ENCODE measurements around the gene GALNT18. TPM values are rescaled to one million over a fixed set of nuclear protein-coding genes. Genes with fewer than 3 reads are reported as not detected.

GALNT18 gene
- total and polyA plus RNA-seq, 2 experiments from 2014 or later = 4.3 to 10.8 TPM

- peak; percentile 52 for DNase-seq (ENCODE audit: low spot score)
- H3K4me1 Mint-ChIP-seq = peaks cover 22% of the 10 kb centered on the region
- Histone ChIP-seq H4K20me1 (replicated peaks; ENCODE audit: insufficient read depth) (peaks cover 21% of the 10 kb centered on the region), H3K4me3 (0 out of 2 replicates have a peak overlapping the region, but pooled peaks have one; percentile 90), H3K27me3 (ENCODE audit: insufficient read depth) (peaks cover 48% of the 10 kb centered on the region), H3K36me3 (ENCODE audit: insufficient read depth) (no peaks in the 10 kb centered on the region), H3K4me1 (ENCODE audit: insufficient read depth) (peaks cover 14% of the 10 kb centered on the region), H3K9me2 (ENCODE audit: insufficient read depth) (no peaks in the 10 kb centered on the region), H3K79me2 (replicated peaks; ENCODE audit: insufficient read depth) (peaks cover 11% of the 10 kb centered on the region), H3K4me2 (no peak overlapping the region), H3F3A (replicated peaks; ENCODE audit: low read depth) (0 out of 2 replicates have a peak, but pooled peaks cover 3% of the 10 kb centered on the region), H2AFZ (no peak overlapping the region), H3K27ac (ENCODE audit: low read depth) (no peak overlapping the region)
- peak overlapping the region; percentile 87; the same call in 2 of the 3 replicates for H3K4me3 Mint-ChIP-seq
- H3K36me3 Mint-ChIP-seq (ENCODE audit: low read depth) = no peaks in the 10 kb centered on the region
- H3K27ac Mint-ChIP-seq = no peak overlapping the region
- peaks cover 27% of the 10 kb centered on the region for H3K27me3 Mint-ChIP-seq (ENCODE audit: insufficient read depth, low read depth, poor library complexity)
- TF ChIP-seq EZH2phosphoT487 (IDR thresholded peaks at IDR 0.05; ENCODE audit: unreplicated experiment) (no peak), CTCF (conservative IDR thresholded peaks at IDR 0.05; ENCODE audit: low read depth in 2 of 2) (peak; percentile 49 to 74)
- H3K9me3 Mint-ChIP-seq = no peaks in the 10 kb centered on the region
- ATAC-seq = no peak
These were observed 2.8 kb downstream of the GALNT18 start for GRCh38 chr11:11618973-11619435.

GRCh38 chr11:11615086-11615485 is 6.7 kb downstream of the GALNT18 start:
- H3K79me2 ChIP-seq (replicated peaks; ENCODE audit: insufficient read depth) = peaks cover 11% of the 10 kb centered on the region
- no peaks in the 10 kb centered on the region for H3K36me3 ChIP-seq (ENCODE audit: insufficient read depth)
- H4K20me1 ChIP-seq (replicated peaks; ENCODE audit: insufficient read depth) = peaks cover 21% of the 10 kb centered on the region
- no peak overlapping the region for H2AFZ ChIP-seq
- H3K4me3 ChIP-seq = no peak overlapping the region
- peaks cover 17% of the 10 kb centered on the region for H3K27me3 ChIP-seq (ENCODE audit: insufficient read depth)
- DNase-seq (ENCODE audit: low spot score) (no peak), ATAC-seq (no peak)
- Mint-ChIP-seq H3K36me3 (ENCODE audit: low read depth) (no peaks in the 10 kb centered on the region), H3K4me1 (peaks cover 13% of the 10 kb centered on the region), H3K27me3 (ENCODE audit: insufficient read depth, low read depth, poor library complexity) (peaks cover 10% of the 10 kb centered on the region), H3K27ac (no peak overlapping the region), H3K9me3 (no peaks in the 10 kb centered on the region), H3K4me3 (no peak overlapping the region)
- H3K4me2 ChIP-seq = no peak overlapping the region
- H3K4me1 ChIP-seq (ENCODE audit: insufficient read depth) = peaks cover 7% of the 10 kb centered on the region; the same call in 1 of the 2 replicates
- no peak overlapping the region for H3K27ac ChIP-seq (ENCODE audit: low read depth)
- no peaks in the 10 kb centered on the region for H3K9me2 ChIP-seq (ENCODE audit: insufficient read depth)
- H3F3A ChIP-seq (replicated peaks; ENCODE audit: low read depth) = 0 out of 2 replicates have a peak, but pooled peaks cover 3% of the 10 kb centered on the region
- TF ChIP-seq ZNF331 (CRISPR knock-in tag; IDR thresholded peaks at IDR 0.05; ENCODE audit: low read depth) (no peak), CREB1 (CRISPR knock-in tag; IDR thresholded peaks at IDR 0.05; ENCODE audit: low read depth) (no peak), STAT1 (IDR thresholded peaks at IDR 0.05; ENCODE audit: unreplicated experiment) (no peak), ZNF462 (CRISPR knock-in tag; IDR thresholded peaks at IDR 0.05) (no peak), EZH2phosphoT487 (IDR thresholded peaks at IDR 0.05; ENCODE audit: unreplicated experiment) (no peak), JUNB (IDR thresholded peaks at IDR 0.05; ENCODE audit: unreplicated experiment) (no peak), POLR2AphosphoS5 (IDR thresholded peaks at IDR 0.05; ENCODE audit: low read depth) (no peak), EZH2 (IDR thresholded peaks at IDR 0.05; ENCODE audit: low read depth, unreplicated experiment) (no peak), ZNF114 (CRISPR knock-in tag; IDR thresholded peaks at IDR 0.05) (no peak)
- TF ChIP-seq, protein P1, sequence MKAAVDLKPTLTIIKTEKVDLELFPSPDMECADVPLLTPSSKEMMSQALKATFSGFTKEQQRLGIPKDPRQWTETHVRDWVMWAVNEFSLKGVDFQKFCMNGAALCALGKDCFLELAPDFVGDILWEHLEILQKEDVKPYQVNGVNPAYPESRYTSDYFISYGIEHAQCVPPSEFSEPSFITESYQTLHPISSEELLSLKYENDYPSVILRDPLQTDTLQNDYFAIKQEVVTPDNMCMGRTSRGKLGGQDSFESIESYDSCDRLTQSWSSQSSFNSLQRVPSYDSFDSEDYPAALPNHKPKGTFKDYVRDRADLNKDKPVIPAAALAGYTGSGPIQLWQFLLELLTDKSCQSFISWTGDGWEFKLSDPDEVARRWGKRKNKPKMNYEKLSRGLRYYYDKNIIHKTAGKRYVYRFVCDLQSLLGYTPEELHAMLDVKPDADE (IDR thresholded peaks at IDR 0.05) = no peak
